HEK293 (cell line): ENCODE data around the gene LMAN2L.

Source experiments
- CTCF ChIA-PET: fragments of 350-600 bp; formaldehyde crosslinking; extraction: SDS; loops from one replicate; lab custom pipeline; 2021; ENCODE audit warnings: antibody characterized with exemption; lab: Yijun Ruan, JAX
- POLR2A ChIA-PET: fragments of 300-600 bp; formaldehyde crosslinking; extraction: SDS; loops from one replicate; lab custom pipeline; 2020; ENCODE audit warnings: antibody characterized with exemption, inconsistent platforms; lab: Yijun Ruan, JAX
- H3K27ac ChIP-seq: fragments of 200-500 bp; sonication (Bioruptor generic); 2 replicates; pipeline ENCODE4 v1.5.1; 2014; ENCODE audit warnings: low read depth, low read length, control low read depth, inconsistent platforms; ENCODE audit errors: extremely low read depth
- H3K36me3 ChIP-seq, 2 experiments: fragments of 200-500 bp in 1 of 2; sonication (Bioruptor generic) in 1 of 2; 1 replicate in 1 of 2; 2 replicates in 1 of 2; pipeline ENCODE4 v1.5.1; 2014 to 2017; ENCODE audit warnings: inconsistent platforms in 2 of 2, low read length in 2 of 2; ENCODE audit not compliant: control insufficient read depth in 2 of 2, insufficient read depth in 1 of 2
- H3K4me1 ChIP-seq: fragments of 200-500 bp; sonication (Bioruptor generic); 2 replicates; pipeline ENCODE4 v1.5.1; 2014; ENCODE audit warnings: mild to moderate bottlenecking, low read length, inconsistent platforms; ENCODE audit not compliant: control insufficient read depth, insufficient read depth
- H3K4me3 ChIP-seq: 2 replicates; pipeline ENCODE4 v1.5.1; 2011; ENCODE audit warnings: low read depth, mild to moderate bottlenecking, control low read depth, low read length, moderate library complexity
- H3K9me3 ChIP-seq: fragments of 200-500 bp; sonication (Bioruptor generic); 2 replicates; pipeline ENCODE4 v1.5.1; 2014; ENCODE audit warnings: low read depth, low read length, inconsistent platforms; ENCODE audit not compliant: control insufficient read depth, insufficient read depth
- ZIC2 ChIP-seq: fragments of 450-650 bp; formaldehyde crosslinking; IDR thresholded peaks from 2 replicates; pipeline ENCODE4 v1.5.1; 2016; ENCODE audit warnings: missing biosample characterization, missing genetic modification characterization
- ZNF146 ChIP-seq: fragments of 450-650 bp; formaldehyde crosslinking; IDR thresholded peaks from 2 replicates; pipeline ENCODE4 v1.5.1; 2016; ENCODE audit warnings: missing biosample characterization, missing genetic modification characterization
- ZNF174 ChIP-seq: fragments of 450-650 bp; formaldehyde crosslinking; IDR thresholded peaks from 2 replicates; pipeline ENCODE4 v1.5.0; 2017; ENCODE audit warnings: missing biosample characterization, mild to moderate bottlenecking, missing genetic modification characterization
- ZNF223 ChIP-seq: fragments of 450-650 bp; formaldehyde crosslinking; IDR thresholded peaks from 2 replicates; pipeline ENCODE4 v1.5.1; 2016; ENCODE audit warnings: missing biosample characterization, missing genetic modification characterization
- ZNF23 ChIP-seq: fragments of 450-650 bp; formaldehyde crosslinking; IDR thresholded peaks from 2 replicates; pipeline ENCODE4 v1.5.1; 2016; ENCODE audit warnings: missing biosample characterization, missing genetic modification characterization, borderline replicate concordance
- ZNF248 ChIP-seq: fragments of 450-650 bp; formaldehyde crosslinking; IDR thresholded peaks from 2 replicates; pipeline ENCODE4 v1.5.1; 2017; ENCODE audit warnings: missing biosample characterization, missing genetic modification characterization
- ZNF37A ChIP-seq: fragments of 450-650 bp; IDR thresholded peaks from 2 replicates; pipeline ENCODE4 v1.5.1; 2018; ENCODE audit warnings: missing biosample characterization, missing genetic modification characterization
- ZNF394 ChIP-seq: fragments of 450-650 bp; formaldehyde crosslinking; IDR thresholded peaks from 2 replicates; pipeline ENCODE4 v1.5.1; 2016; ENCODE audit warnings: missing biosample characterization, missing genetic modification characterization, mild to moderate bottlenecking, moderate library complexity, borderline replicate concordance
- ZNF549 ChIP-seq: fragments of 450-650 bp; IDR thresholded peaks from 2 replicates; pipeline ENCODE4 v1.5.1; 2018; ENCODE audit warnings: missing biosample characterization, missing genetic modification characterization, mild to moderate bottlenecking, inconsistent platforms, moderate library complexity
- ZNF558 ChIP-seq: fragments of 450-650 bp; formaldehyde crosslinking; IDR thresholded peaks from 2 replicates; pipeline ENCODE4 v1.5.1; 2016; ENCODE audit warnings: missing biosample characterization, missing genetic modification characterization
- ZNF621 ChIP-seq: fragments of 450-650 bp; formaldehyde crosslinking; IDR thresholded peaks from 2 replicates; pipeline ENCODE4 v1.5.1; 2017; ENCODE audit warnings: missing biosample characterization, missing genetic modification characterization
- ZNF654 ChIP-seq: fragments of 450-650 bp; formaldehyde crosslinking; IDR thresholded peaks from 2 replicates; pipeline ENCODE4 v1.5.1; 2016; ENCODE audit warnings: low read depth, missing biosample characterization, missing genetic modification characterization
- ZNF747 ChIP-seq: fragments of 450-650 bp; formaldehyde crosslinking; IDR thresholded peaks from 2 replicates; pipeline ENCODE4 v1.5.1; 2016; ENCODE audit warnings: missing biosample characterization, missing genetic modification characterization
- ZNF830 ChIP-seq: fragments of 450-650 bp; IDR thresholded peaks from 2 replicates; pipeline ENCODE4 v1.5.0; 2018; ENCODE audit warnings: missing biosample characterization, missing genetic modification characterization, low read depth, mild to moderate bottlenecking, moderate library complexity
- TF ChIP-seq, protein P1 (sequence below): fragments of 450-650 bp; formaldehyde crosslinking; IDR thresholded peaks from 2 replicates; pipeline ENCODE4 v1.5.1; 2016; ENCODE audit warnings: missing biosample characterization, missing genetic modification characterization
- TF ChIP-seq, protein P2 (sequence below): fragments of 450-650 bp; formaldehyde crosslinking; IDR thresholded peaks from 2 replicates; pipeline ENCODE4 v1.5.1; 2016; ENCODE audit warnings: missing biosample characterization, missing genetic modification characterization
- TF ChIP-seq, protein P3 (sequence below): fragments of 450-650 bp; formaldehyde crosslinking; IDR thresholded peaks from 2 replicates; pipeline ENCODE4 v1.5.1; 2016; ENCODE audit warnings: missing biosample characterization, missing genetic modification characterization
- TF ChIP-seq, protein P4 (sequence below): fragments of 450-650 bp; formaldehyde crosslinking; IDR thresholded peaks from 2 replicates; pipeline ENCODE4 v1.5.1; 2016; ENCODE audit warnings: missing biosample characterization, missing genetic modification characterization
- TF ChIP-seq, protein P5 (sequence below): fragments of 450-650 bp; formaldehyde crosslinking; IDR thresholded peaks from 2 replicates; pipeline ENCODE4 v1.5.1; 2016; ENCODE audit warnings: missing biosample characterization, missing genetic modification characterization
- TF ChIP-seq, protein P6 (sequence below): fragments of 450-650 bp; formaldehyde crosslinking; IDR thresholded peaks from 2 replicates; pipeline ENCODE4 v1.5.1; 2016; ENCODE audit warnings: missing biosample characterization, missing genetic modification characterization

The LMAN2L gene

DNA sequence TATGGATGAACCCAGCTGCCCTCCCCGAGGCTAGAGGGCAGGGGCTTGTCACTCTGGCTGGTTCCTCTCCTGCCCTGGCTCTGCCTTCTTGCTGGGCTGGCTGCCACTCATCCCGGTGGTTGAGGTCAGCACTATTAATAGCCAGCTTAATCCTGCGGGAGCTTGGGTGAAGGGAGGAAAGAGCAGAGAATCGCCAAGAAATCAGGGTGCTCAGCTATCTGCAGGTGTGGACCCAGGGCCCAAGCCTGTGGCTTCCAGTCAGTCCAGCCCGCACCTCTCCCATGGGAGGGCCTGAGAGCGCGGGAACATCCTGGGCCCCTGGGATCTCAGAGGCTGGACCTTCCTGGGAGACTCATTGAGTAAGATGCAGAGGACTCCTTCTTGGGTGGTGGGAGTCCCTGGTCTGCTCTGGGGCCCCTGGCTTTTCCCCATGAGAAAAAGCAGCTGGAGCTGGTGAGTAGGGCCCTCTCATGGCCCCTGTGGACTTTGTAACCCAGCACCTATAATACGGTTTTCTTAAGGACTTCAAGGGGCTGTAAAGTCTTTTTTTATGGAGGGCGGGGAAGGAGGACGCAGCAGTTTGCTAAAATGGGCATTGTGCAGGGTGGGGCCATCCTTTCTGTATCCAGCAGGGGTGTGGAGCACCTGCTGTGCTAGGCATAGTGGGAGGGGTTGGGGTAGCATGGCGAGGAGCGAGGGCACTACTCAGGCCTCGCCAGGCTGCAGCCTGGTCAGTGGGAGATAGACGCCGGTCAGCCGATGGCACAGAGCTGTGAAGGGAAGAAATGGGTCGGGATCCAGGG, 48.8 kb upstream of the LMAN2L start (continued):
- TF ChIP-seq ZNF146 (tag by site-specific recombination) = no peak
- TF ChIP-seq ZNF37A (tag by site-specific recombination) = no peak
- TF ChIP-seq ZNF394 (tag by site-specific recombination) = peak; percentile 22; the same call in 1 of the 2 replicates
- TF ChIP-seq, protein P1, sequence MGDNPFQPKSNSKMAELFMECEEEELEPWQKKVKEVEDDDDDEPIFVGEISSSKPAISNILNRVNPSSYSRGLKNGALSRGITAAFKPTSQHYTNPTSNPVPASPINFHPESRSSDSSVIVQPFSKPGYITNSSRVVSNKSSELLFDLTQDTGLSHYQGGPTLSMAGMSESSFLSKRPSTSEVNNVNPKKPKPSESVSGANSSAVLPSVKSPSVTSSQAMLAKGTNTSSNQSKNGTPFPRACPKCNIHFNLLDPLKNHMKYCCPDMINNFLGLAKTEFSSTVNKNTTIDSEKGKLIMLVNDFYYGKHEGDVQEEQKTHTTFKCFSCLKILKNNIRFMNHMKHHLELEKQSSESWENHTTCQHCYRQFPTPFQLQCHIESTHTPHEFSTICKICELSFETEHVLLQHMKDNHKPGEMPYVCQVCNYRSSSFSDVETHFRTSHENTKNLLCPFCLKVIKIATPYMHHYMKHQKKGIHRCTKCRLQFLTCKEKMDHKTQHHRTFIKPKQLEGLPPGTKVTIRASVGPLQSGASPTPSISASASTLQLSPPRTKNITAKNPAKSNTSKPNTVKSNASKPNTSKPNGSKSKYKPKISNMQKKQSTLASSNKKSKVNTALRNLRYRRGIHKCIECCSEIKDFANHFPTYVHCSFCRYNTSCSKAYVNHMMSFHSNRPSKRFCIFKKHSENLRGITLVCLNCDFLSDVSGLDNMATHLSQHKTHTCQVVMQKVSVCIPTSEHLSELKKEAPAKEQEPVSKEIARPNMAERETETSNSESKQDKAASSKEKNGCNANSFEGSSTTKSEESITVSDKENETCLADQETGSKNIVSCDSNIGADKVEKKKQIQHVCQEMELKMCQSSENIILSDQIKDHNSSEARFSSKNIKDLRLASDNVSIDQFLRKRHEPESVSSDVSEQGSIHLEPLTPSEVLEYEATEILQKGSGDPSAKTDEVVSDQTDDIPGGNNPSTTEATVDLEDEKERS (tag by site-specific recombination) = no peak
- TF ChIP-seq, protein P2, sequence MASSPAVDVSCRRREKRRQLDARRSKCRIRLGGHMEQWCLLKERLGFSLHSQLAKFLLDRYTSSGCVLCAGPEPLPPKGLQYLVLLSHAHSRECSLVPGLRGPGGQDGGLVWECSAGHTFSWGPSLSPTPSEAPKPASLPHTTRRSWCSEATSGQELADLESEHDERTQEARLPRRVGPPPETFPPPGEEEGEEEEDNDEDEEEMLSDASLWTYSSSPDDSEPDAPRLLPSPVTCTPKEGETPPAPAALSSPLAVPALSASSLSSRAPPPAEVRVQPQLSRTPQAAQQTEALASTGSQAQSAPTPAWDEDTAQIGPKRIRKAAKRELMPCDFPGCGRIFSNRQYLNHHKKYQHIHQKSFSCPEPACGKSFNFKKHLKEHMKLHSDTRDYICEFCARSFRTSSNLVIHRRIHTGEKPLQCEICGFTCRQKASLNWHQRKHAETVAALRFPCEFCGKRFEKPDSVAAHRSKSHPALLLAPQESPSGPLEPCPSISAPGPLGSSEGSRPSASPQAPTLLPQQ (tag by site-specific recombination) = peak; percentile 99
- TF ChIP-seq ZNF23 (tag by site-specific recombination) = no peak
- peak; percentile 70 for TF ChIP-seq ZIC2
- no peak for TF ChIP-seq ZNF549 (tag by site-specific recombination)
- TF ChIP-seq ZNF621 = no peak
- TF ChIP-seq, protein P3, sequence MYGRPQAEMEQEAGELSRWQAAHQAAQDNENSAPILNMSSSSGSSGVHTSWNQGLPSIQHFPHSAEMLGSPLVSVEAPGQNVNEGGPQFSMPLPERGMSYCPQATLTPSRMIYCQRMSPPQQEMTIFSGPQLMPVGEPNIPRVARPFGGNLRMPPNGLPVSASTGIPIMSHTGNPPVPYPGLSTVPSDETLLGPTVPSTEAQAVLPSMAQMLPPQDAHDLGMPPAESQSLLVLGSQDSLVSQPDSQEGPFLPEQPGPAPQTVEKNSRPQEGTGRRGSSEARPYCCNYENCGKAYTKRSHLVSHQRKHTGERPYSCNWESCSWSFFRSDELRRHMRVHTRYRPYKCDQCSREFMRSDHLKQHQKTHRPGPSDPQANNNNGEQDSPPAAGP = peak; percentile 51

DNA sequence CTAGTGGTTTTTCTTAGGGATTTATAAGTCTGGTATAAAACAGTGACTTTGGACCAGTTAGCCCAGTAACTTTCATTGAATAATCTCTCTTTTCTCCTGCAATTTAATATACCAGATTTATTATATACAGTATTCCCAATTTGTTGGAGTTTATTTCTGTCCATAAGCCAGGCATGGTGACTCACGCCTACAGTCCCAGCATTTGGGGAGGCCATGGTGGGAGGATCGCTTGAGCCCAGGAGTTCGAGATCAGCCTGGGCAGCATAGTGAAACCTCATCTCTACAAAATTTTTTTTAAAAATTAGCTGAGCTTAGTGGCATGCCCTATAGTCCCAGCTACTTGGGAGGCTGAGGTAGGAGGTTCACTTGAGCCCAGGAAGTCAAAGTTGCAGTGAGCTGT, 47.5 kb upstream of the LMAN2L start:
- Histone ChIP-seq H3K27ac (no peak overlapping the region), H3K36me3 (no peaks in the 10 kb centered on the region; a peak in 1 of 3 replicates), H3K4me3 (no peak overlapping the region), H3K9me3 (no peaks in the 10 kb centered on the region), H3K4me1 (peaks cover 14% of the 10 kb centered on the region)
- ChIA-PET POLR2A (interaction anchor here (0.6 kb wide), 1 partner anchor 27 kb away, joined by 3 read pairs; the partner anchor contains the start of gene CNNM4), CTCF (interaction anchor here (1.1 to 2.7 kb wide), 3 partner anchors 13 to 24 kb away, joined by 3 to 11 read pairs (median 7); no protein-coding TSS in a partner anchor)
- TF ChIP-seq, protein P4, sequence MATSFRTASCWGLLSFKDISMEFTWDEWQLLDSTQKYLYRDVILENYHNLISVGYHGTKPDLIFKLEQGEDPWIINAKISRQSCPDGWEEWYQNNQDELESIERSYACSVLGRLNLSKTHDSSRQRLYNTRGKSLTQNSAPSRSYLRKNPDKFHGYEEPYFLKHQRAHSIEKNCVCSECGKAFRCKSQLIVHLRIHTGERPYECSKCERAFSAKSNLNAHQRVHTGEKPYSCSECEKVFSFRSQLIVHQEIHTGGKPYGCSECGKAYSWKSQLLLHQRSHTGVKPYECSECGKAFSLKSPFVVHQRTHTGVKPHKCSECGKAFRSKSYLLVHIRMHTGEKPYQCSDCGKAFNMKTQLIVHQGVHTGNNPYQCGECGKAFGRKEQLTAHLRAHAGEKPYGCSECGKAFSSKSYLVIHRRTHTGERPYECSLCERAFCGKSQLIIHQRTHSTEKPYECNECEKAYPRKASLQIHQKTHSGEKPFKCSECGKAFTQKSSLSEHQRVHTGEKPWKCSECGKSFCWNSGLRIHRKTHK (tag by site-specific recombination) = no peak
- no peak for TF ChIP-seq ZNF248
- TF ChIP-seq ZNF174 (tag by site-specific recombination) = no peak
- TF ChIP-seq, protein P5, sequence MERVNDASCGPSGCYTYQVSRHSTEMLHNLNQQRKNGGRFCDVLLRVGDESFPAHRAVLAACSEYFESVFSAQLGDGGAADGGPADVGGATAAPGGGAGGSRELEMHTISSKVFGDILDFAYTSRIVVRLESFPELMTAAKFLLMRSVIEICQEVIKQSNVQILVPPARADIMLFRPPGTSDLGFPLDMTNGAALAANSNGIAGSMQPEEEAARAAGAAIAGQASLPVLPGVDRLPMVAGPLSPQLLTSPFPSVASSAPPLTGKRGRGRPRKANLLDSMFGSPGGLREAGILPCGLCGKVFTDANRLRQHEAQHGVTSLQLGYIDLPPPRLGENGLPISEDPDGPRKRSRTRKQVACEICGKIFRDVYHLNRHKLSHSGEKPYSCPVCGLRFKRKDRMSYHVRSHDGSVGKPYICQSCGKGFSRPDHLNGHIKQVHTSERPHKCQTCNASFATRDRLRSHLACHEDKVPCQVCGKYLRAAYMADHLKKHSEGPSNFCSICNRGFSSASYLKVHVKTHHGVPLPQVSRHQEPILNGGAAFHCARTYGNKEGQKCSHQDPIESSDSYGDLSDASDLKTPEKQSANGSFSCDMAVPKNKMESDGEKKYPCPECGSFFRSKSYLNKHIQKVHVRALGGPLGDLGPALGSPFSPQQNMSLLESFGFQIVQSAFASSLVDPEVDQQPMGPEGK = no peak
- TF ChIP-seq ZNF830 (tag by site-specific recombination) = no peak
- no peak for TF ChIP-seq ZNF558 (tag by site-specific recombination)
- TF ChIP-seq, protein P6, sequence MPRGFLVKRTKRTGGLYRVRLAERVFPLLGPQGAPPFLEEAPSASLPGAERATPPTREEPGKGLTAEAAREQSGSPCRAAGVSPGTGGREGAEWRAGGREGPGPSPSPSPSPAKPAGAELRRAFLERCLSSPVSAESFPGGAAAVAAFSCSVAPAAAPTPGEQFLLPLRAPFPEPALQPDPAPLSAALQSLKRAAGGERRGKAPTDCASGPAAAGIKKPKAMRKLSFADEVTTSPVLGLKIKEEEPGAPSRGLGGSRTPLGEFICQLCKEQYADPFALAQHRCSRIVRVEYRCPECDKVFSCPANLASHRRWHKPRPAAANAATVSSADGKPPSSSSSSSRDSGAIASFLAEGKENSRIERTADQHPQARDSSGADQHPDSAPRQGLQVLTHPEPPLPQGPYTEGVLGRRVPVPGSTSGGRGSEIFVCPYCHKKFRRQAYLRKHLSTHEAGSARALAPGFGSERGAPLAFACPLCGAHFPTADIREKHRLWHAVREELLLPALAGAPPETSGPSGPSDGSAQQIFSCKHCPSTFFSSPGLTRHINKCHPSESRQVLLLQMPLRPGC (tag by site-specific recombination) = no peak
- no peak for TF ChIP-seq ZNF747
- TF ChIP-seq ZNF223 (tag by site-specific recombination) = no peak
- TF ChIP-seq ZNF654 (tag by site-specific recombination) = no peak
- TF ChIP-seq ZNF146 (tag by site-specific recombination) = no peak
